NCI-H2081 treated with DMSO at 0.1 percent for 48 hours (cell line): ENCODE measurements around the gene PLEKHA7.

Experiments
- DNase-seq: peaks from one replicate; lab custom pipeline; 2025; lab: John Stamatoyannopoulos, UW

Gene PLEKHA7

DNA sequence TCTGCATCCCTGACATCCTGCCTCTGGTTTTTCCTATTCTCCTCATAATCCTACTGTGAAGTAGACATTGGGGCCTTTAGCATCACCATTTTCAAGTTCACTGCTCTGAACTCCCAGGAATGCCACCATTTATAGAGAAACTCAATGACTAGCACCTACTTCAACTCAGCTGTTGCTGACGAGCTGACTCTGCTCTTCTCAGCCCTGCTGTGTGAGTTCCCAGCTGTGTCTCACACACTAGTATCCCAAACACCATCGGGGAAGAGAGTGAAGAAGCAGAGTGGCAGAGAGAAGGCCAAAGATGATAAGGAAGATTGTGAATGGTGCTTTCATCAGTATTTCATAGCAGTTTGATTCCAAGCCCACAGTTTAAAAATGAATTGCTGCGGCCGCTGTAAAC, 71.9 kb downstream of the PLEKHA7 start:
- DNase-seq: no peak

DNA sequence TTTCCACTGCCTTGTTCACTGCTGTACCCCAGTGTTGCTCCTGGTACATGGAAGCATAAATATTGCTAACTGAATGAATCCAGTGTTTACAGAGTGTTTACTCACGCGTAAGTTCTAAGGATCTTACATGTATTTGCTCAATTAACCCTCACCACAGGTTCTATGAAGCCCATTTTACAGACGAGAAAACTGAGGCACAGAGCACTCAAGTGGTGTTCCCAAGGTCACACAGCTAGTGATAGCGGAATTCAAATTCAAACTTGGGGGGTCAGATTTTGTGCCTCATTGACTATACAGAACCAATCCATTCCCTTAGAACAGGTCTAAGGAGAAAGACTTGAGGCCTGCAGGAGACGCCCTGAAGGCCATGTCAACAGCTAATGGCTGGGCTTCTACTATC, 72.3 kb downstream of the PLEKHA7 start:
- DNase-seq: no peak

DNA sequence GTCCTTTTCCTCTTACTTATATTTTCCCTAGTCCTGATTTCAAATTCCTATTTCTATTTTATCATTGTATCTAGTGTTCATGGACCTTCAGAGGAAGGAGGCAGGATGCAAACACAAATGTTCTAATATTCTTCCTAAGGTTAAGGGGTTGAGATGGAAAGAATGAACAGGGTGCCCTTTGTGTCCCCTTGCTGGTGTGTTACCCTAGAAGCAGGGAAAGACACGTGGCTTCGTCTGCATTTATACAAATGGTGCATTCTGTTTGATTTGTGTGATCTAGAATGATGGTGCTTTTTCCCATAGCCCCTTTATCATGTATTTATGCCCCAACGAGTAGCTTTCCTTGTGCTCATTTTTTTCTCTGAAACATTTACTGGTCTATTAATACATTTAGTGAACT, 76.2 kb downstream of the PLEKHA7 start:
- DNase-seq: no peak

DNA sequence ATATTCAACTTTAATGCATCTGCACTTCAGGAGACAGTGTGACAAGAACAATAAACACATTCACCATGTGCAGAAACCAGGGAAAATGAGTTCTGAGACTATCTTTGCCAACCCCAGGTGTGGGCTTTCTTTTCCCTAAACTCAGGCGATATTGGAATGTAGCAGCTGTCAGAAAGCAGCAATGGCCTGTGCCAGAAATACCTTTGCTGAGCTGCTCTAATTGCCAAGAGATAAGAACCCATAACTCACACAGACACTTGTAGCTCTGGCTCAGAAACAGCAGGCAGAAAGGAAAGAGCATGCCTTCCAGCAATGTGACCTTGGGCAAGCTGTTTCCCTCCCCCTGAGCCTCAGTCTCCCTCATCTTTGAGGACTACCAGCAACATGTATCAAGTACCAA, 77.6 kb downstream of the PLEKHA7 start:
- DNase-seq: no peak

DNA sequence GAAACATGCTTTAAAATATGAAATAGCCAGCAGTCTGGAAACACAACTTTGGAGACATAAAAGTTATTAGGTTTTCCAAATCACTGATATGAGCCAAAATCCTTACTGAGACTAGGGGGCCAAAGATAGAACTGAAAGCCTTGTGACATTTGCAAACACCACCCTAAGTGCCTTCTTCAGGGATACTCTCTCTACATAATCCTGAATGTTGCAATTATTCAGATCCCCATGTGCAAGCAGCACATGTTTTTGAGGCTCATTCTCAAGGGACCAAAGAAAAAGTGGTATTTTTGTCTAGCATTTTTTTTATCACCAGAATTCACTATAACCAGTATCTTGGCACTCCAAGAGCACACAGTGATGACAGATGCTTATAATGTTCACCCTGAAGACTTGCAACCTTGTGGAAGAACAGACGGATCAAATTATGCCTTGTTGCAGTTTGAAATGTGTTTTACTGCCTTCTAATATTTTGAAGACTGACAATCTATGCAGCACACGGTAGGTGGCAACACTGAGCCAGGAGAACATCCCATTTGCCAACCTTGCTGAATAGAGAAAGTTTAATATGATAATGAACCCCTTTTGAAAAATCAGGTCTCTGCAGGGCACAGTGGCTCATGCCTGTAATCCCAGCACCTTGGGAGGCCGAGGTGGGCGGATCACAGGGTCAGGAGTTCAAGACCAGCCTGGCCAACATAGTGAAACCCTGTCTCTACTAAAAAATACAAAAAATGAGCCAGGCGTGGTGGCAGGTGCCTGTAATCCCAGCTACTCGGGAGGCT, 78.5 kb downstream of the PLEKHA7 start:
- no peak for DNase-seq

DNA sequence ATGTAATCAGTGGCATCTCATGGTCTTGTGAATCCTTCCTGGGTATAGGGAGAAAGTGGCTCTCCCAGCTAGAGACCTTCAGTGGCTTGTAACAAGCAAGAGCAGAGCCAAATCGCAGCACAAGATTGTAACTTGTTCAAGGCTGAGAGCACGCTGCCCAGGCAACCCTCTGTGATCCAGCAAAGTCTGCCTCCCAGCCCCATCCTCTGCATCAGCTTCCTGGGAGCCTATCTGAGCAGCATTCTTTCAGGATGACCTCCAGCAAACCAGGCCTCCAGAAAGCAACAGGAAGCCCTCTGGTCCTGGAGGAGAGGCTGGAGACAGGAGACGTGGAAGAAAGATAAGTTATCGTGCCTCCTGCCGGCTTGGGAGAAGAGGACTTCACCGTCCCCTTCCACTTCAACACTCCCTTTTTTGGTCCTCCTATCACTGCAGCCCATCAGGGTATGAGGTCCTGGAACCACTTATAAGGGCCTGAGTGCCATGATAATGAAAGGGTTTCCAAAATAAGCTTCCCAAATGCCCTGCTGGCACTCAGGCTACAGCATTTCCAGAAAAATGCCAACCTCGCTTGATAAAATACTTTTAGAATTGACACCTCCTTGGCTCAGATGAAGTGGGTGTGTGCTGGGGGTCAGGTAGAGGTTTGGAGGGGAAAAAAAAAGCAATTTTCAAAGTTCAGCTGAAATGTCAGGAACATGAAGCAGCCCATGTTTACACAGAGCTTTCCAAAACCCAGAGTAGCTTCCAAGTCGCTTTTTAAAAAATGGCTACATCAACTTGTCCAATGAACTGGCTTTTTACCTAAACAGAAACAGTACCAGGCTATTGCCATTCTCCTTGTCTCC, 80.2 kb downstream of the PLEKHA7 start:
- DNase-seq: no peak

DNA sequence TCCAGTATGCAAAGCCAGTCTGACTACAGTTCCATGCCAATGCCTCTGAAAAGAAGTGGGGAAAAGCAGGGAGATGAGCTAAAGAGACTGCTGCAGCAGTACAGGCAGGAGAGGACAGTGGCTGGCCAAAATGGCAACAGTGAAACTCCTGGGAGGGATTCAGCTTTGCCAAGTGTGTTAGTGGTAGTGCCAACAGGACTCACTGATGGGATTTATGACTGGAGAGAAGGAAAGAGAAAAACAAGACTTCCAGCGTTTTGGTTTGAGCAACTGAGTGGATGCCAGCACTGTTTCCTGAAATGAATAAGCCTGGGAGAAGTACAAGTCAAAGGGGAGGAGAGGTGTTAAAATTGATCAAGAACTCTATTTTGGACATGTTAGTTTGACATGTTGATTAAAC, 80.9 kb downstream of the PLEKHA7 start:
- no peak for DNase-seq

DNA sequence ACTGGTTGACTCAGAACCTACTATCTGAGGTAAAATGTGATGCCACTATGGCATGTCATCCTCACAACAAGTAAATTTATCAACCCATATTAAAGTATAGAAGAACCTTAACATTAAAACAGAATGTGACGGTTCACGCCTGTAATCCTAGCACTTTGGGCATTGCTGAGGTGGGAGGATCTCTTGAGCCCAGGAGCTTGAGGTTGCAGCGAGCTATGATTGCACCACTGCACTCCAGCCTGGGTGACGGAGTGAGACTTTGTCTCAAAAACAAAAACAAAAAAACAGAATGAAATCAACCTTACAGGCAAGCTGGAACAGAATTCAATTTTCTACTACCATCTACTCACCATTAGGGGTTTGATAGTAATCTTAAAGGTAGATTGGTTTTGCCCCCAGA, 86.2 kb downstream of the PLEKHA7 start:
- DNase-seq: no peak

DNA sequence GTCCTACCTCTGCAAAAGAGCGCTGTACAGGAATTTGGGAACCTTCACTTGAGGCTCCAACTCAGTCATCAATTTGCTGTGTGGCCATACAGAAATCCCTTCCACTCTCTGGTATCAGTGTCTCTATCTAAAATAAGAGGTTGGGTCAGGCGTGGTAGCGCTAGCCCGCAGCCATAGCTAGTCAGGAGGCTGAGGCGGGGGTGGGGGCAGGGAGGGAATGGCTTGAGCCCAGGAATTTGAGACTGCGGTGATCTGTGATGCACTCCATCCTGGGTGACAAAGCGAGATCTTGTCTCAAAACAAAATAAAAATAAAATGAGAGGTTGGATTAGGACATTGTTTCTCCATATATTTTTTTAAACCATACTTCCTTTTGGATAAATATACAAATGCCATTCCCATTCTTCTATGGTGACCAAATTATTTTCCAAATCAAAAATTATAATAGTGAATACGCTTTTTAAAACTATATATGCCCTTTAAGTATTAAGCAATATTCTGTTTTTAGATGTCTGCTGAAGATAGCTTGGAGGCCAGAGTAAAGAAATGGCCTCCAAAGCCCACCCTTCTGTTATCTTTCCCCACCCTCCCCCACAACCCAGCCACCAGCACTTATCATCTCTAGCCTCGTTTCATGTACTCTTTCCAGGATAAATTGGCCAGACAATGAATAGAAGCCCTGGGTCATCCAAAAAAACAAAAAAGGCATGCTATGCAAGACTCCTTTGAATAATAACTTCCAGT, 87.2 kb downstream of the PLEKHA7 start:
- DNase-seq: no peak

DNA sequence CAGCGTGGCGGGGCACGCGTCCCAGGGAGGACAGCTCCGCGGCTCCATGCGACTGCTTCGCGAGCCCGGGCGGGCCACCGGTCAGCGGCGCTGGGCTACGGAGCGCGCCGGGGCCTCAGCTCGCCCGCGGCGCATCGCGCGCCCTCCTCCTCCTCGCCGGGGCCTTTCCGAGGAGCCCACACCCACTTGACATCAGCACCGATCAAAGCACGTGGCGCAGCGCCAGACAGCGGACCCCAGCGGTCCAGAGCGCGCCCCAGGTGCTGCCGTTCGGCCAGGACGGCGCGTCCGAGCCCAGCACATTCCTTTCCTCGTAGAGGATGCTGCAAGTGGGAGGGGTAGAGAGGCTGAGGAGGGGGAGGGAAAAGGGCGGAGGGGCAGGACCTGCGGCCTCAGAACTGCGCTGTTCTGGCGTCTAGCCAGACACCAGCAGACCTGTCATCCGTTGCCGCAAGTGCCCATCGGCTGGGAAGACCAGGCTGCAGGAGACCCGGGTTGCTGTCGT, 88.6 kb downstream of the PLEKHA7 start:
- no peak for DNase-seq

DNA sequence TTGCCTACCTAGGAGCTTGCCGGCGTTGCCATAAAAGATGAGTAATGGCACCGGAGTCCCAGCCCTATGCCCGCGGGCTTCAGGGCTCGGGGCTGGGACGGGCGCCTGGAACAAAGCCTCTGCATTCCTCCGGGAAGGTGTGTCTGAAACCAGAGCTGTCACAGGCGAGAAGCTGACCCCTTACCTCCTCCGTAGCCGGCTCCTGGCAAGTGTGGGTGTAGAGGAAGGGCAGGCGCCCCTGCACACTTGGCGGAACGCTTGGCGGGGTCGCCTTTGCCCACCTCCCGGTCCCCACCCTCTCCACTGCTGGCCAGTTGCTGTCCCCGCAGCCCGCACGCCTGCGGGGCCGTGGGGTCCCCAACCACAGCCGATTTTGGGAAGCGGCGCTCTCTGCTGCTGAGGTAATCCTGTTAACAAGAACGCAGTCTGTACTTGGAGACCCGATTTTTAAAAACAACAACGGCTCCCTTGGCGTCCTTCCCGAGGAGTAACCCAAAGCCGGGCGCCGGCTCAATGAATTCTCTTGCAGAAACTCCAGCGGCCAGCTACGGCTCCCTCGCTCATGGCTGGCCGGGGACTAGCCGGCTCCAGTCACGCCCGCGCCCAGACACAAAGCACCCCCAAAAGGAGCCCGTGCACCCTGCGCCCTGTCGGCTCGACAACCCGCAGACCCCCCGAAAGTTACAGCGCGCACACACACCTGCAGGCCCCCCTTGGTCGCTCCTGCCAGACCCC, 89.2 kb downstream of the PLEKHA7 start:
- DNase-seq: no peak

DNA sequence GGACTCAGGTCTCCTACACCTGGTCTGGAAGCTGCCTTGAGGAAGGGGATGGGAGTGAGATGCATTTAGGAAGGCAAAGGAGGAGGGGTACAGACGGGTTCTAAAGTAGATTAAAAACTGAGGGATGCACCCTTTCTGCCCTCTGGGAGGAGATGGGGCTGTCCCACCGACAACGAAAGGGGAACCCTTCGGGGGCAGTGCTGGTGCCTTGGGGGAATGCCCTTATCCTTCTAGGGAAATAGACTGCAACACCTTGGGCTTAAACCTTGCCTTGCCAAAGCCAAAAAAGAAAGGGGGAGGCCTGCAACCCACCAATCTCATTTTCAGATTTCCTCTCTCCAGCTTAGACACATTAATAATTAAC, 89.8 kb downstream of the PLEKHA7 start:
- DNase-seq: no peak

DNA sequence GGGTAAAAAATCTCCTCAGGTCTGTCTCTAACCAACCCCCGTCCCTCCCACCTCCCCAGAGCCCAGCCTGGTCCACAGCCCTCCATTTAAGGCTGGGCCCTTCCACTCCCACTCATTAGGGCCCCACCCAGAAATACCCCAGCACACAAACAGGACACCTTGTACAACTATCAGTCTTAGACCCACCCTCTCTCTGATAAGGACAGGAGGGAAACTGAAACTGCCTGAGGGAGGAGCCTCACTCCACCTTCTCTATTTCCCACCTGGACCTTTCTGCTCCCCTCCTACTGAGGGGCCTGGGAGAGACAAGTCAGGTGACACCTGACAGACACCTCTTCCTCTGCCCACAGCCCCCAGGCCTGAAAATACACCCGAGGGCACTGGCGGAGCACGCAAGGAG, 90.2 kb downstream of the PLEKHA7 start:
- no peak for DNase-seq

DNA sequence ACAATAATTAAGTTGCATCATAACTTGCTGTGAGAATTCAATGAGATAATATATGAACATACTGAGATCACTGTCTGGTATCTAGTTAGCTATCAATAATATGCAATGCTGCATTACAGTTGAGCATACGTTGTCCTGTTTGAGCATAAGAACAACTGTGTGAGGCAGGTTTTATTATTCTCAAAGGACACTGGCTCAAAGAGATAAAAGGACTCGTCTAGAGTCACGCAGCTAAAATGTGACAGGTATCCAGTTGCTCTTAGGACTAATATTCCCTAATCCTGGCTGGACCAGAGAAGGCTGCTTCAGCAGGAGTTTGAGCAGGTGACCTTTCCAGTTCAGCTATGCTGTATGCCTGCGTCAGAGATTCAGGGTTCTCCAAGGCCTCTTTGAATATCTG, 92.5 kb downstream of the PLEKHA7 start:
- no peak for DNase-seq

DNA sequence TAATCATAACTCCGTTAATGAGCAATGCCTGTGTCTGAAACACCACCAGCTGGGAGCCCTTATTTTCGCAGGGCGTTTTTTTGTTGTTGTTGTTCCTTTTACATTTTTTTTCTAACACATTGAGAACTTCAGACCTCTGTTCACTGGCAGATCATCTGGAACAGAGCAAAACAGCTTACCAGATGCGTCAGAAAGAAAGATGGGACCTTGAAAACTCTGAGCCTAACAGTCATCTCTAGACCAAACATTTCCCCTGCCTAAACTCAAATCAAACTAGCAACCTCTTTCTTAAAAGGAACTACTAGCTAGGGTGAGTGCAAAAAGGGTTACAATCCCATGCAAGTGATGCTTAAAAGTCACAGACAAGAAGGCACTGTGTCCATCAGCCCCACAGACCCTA, 93.2 kb downstream of the PLEKHA7 start:
- no peak for DNase-seq

DNA sequence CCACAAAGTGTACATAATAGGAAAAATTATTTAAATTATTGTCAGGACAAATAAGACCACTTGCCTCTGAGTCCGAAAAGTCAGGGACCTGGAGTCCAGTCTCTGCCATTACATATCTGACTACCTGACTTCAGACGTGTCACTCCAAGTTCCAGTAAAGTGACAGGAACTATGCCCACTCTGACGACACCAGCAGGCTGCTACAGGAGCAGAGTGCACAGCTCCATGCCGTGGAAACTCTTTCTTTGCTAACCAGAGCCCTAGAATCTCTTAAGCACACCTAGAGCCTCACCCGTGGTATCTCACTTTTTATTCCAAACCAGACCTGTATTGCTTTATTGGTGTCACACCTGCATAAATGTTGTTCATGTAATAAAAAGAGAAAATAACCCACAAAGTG, 93.7 kb downstream of the PLEKHA7 start:
- no peak for DNase-seq

DNA sequence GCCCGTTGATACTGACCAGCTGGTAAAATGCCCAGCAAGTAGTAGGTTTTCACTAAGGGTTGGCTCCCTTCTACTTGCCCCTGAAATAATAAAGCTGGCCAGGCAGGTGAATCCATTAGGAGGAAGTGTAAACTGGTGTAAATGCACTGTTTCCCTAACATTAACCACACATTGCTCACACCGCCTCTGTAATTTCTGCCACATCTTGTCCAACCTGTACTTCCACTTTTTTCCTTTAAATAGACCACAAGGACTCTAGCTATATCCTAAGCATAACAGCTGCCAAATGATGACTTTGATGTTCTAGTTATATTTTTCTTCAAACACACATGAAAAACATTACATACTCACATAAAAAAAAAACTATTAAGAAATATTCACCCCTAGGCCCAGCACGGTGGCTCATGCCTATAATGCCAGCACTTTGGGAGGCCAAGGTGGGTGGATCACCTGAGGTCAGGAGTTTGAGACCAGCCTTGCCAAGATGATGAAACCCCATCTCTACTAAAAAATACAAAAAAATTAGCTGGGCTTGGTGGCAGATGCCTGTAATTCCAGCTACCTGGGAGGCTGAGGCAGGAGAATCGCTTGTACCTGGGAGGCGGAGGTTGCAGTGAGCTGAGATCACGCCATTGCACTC, 95.6 kb downstream of the PLEKHA7 start:
- peak; percentile 12 for DNase-seq

DNA sequence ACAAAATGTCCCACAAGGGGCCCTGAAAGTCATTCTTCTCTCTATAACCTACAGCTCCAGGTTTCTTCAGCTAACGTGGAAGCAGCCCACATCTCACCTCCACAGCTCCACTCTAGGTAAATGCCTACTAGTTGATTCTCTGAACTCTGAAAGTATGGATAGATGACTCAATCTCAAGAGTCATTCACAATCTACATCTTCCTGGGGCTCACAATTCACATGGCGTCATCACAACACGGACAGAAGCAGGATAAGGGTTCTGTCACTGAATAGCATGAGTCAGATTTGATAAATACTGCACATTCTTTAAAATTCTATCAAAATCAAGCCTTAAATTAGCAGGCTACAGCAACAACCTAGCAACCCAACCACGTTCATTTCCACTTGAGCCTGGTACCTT, 96.3 kb downstream of the PLEKHA7 start:
- DNase-seq: no peak

DNA sequence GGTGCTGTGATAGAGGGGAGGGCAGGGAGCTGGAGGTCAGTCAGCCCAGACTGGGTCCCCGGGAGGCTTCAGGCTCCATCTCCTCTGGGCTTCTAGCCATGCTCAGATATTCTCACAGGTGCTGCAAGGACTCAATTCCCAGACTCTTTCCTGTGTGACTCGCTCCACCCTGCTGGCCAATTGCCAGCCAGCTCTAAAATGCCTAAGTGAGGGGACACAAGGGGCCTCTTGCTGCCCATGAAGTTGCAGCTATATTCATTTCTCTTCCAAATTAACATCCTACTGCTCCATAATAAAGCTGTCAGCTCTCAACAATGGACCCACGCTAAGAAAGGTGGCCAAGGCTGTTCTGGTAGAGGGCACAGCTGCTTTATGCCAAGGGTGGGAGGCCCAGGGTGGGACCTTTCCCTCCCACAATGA, 101.5 kb downstream of the PLEKHA7 start:
- no peak for DNase-seq

DNA sequence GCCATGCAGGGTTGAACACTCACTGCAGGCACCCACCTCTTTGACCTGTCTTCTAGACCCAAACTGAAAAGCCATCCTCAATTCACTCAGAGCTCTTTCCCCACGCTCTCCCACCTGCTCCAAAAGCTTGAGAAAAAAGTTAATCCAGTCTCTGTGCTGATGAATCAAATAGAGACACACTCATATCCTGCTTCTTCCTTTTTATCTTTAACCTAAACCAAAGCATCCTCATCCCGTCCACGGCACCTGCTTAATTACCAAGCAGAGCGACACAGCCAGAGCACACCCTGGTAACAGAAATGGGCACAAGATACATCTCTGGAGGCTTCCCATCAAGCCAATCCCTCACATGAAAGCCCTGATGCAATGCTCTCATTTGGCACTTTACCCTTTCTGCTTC, 102.6 kb downstream of the PLEKHA7 start:
- no peak for DNase-seq

DNA sequence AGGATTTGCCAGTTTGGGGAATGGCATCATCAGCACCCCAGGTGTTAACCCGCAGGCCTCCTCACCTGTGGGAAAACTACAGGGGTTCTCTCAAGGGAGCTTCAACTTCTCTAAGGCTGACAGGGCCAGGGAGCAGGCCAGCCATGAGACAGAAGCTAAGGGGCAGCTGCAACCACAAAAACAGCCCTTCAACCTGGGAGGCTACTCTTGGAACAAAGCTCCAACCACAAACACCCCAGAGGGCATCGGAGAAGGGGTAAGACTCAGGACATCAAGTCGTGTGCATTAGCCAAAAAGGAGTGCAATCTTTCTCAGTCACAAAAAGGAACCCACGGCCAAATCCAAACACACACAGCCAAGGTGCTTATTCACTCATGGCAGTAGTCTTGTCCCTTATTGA, 103.0 kb downstream of the PLEKHA7 start:
- no peak for DNase-seq
